K562 (cell line): Measurements from ENCODE around the gene CRAT. TPM values are rescaled to one million over a fixed set of nuclear protein-coding genes. Genes with fewer than 3 reads are reported as not detected.

Experiments used
- ATAC-seq: fragments of 200-7000 bp; cut with Tn5 transposase; 3 replicates; pipeline ENCODE4 v1.9.1; 2020; ENCODE audit warnings: moderate library complexity
- BruUV-seq: library from RNA; stranded (reverse); fragments of 400-500 nt; replicated peaks from 2 replicates; lab custom pipeline; 2021; lab: Mats Ljungman, UMichigan
- CTCF ChIA-PET: fragments of 300-600 bp; formaldehyde crosslinking; extraction: SDS; loops from one replicate; lab custom pipeline; 2021; ENCODE audit warnings: low intra/inter-chr PET ratio; lab: Yijun Ruan, JAX
- POLR2A ChIA-PET: fragments of 300-600, 350-650 bp; sonication (Branson Sonifier 250); formaldehyde crosslinking; extraction: SDS; loops from one replicate; lab custom pipeline; 2021; ENCODE audit warnings: antibody characterized with exemption, inconsistent platforms; lab: Yijun Ruan, JAX
- DNase-seq, 4 experiments: peaks; one replicate each; pipeline versions ENCODE4 v3.0.0 to v3.0.0-alpha.2; 2011 to 2018; ENCODE audit warnings: low spot score in 3 of 4, mixed read lengths in 3 of 4; ENCODE audit errors: extremely low read depth in 1 of 4
- FAIRE-seq: peaks from 2 replicates; lab custom pipeline; 2011; peaks lifted over from hg19 to GRCh38; lab: Jason Lieb, UNC
- H2AFZ ChIP-seq: 2 replicates; pipeline ENCODE4 v1.6.0; 2011; ENCODE audit warnings: low read depth, low read length, control low read depth, inconsistent platforms
- H3K27ac ChIP-seq: fragments of 200-600 bp; 3 replicates; pipeline ENCODE4 v1.8.0; 2011; ENCODE audit warnings: low read depth, mild to moderate bottlenecking, control low read depth, inconsistent platforms, low read length, moderate library complexity, mixed read lengths; ENCODE audit errors: extremely low read depth
- H3K27me3 ChIP-seq, 2 experiments: fragments of 300-600 bp in 1 of 2; 2 replicates in 1 of 2; 3 replicates in 1 of 2; pipeline versions ENCODE4 v1.6.0 to v1.8.0; 2011; ENCODE audit warnings: inconsistent platforms in 2 of 2, low read length in 2 of 2, mild to moderate bottlenecking in 1 of 2, mixed read lengths in 1 of 2, moderate library complexity in 1 of 2; ENCODE audit not compliant: control insufficient read depth in 2 of 2, insufficient read depth in 2 of 2
- H3K36me3 ChIP-seq: fragments of 300-600 bp; 3 replicates; pipeline ENCODE4 v1.8.0; 2011; ENCODE audit warnings: mild to moderate bottlenecking, low read length, inconsistent platforms; ENCODE audit not compliant: control insufficient read depth, insufficient read depth
- H3K4me1 ChIP-seq, 2 experiments: fragments of 200-600 bp in 1 of 2; replicated peaks in 1 of 2; 2 replicates in 1 of 2; 3 replicates in 1 of 2; pipeline versions ENCODE4 v1.5.1 to v1.8.0; 2011; ENCODE audit warnings: inconsistent platforms in 2 of 2, low read length in 2 of 2, mild to moderate bottlenecking in 1 of 2, mixed read lengths in 1 of 2, moderate library complexity in 1 of 2; ENCODE audit not compliant: control insufficient read depth in 2 of 2, insufficient read depth in 2 of 2
- H3K4me2 ChIP-seq: 2 replicates; pipeline ENCODE4 v1.6.1; 2011; ENCODE audit warnings: low read length, control low read depth, inconsistent platforms, mixed read lengths; ENCODE audit not compliant: insufficient read depth
- H3K4me3 ChIP-seq: fragments of 200-600 bp; sonication (generic), shearing (Covaris generic); 2 replicates; pipeline ENCODE4 v1.5.1; 2016; ENCODE audit warnings: control low read depth, inconsistent platforms
- H3K79me2 ChIP-seq: fragments of 200-600 bp; 3 replicates; pipeline ENCODE4 v1.8.0; 2011; ENCODE audit warnings: low read length, inconsistent platforms; ENCODE audit not compliant: control insufficient read depth, insufficient read depth
- H3K9ac ChIP-seq, 2 experiments: 2 replicates each; pipeline versions ENCODE4 v1.6.0 to v1.6.1; 2011; ENCODE audit warnings: low read depth in 2 of 2, low read length in 2 of 2, control low read depth in 1 of 2, inconsistent platforms in 1 of 2, mild to moderate bottlenecking in 1 of 2, mixed read lengths in 1 of 2; ENCODE audit not compliant: insufficient read depth in 1 of 2
- H3K9me1 ChIP-seq: one replicate; pipeline ENCODE4 v1.6.0; 2011; ENCODE audit warnings: inconsistent platforms, mild to moderate bottlenecking, low read length, moderate library complexity; ENCODE audit not compliant: control insufficient read depth, insufficient read depth
- H3K9me3 ChIP-seq: replicated peaks from 2 replicates; pipeline ENCODE4 v1.5.1; 2011; ENCODE audit warnings: low read depth, low read length, inconsistent platforms; ENCODE audit not compliant: control insufficient read depth, insufficient read depth
- H4K20me1 ChIP-seq: replicated peaks from 2 replicates; pipeline ENCODE4 v1.6.1; 2011; ENCODE audit warnings: low read length, inconsistent platforms, mixed read lengths; ENCODE audit not compliant: control insufficient read depth, insufficient read depth
- GABPB2 ChIP-seq: fragments of 250-450 bp; sonication (Bioruptor Pico); conservative IDR thresholded peaks from 2 replicates; pipeline ENCODE4 v1.5.1; 2021; ENCODE audit warnings: mild to moderate bottlenecking
- KLF13 ChIP-seq: fragments of 450-650 bp; IDR thresholded peaks from 2 replicates; pipeline ENCODE4 v1.6.1; 2016; ENCODE audit warnings: missing genetic modification characterization, low read depth, mild to moderate bottlenecking, missing compliant biosample characterization, moderate library complexity, borderline replicate concordance
- MAX ChIP-seq: sonication (generic); formaldehyde crosslinking; IDR thresholded peaks from 2 replicates; pipeline ENCODE4 v1.9.0; 2022; ENCODE audit warnings: mild to moderate bottlenecking, missing genetic modification reagents
- MEF2A ChIP-seq: IDR thresholded peaks from 2 replicates; pipeline ENCODE4 v1.6.1; 2011; ENCODE audit warnings: low read depth, mild to moderate bottlenecking, low read length, moderate library complexity; ENCODE audit not compliant: control insufficient read depth
- MTF1 ChIP-seq: fragments of 250-450 bp; sonication (Bioruptor Pico); IDR thresholded peaks from 2 replicates; pipeline ENCODE4 v1.9.0; 2021; ENCODE audit warnings: moderate library complexity, mild to moderate bottlenecking, inconsistent platforms, borderline replicate concordance
- NR4A1 ChIP-seq, 2 experiments: fragments of 250-450 bp in 1 of 2; fragments of 450-650 bp in 1 of 2; sonication (Bioruptor Pico) in 1 of 2; IDR thresholded peaks; 2 replicates each; pipeline versions ENCODE4 v1.4.0 to v1.6.1; 2016 to 2020; ENCODE audit warnings: mild to moderate bottlenecking in 2 of 2, missing compliant biosample characterization in 1 of 2, missing genetic modification characterization in 1 of 2, moderate library complexity in 1 of 2
- PTBP1 ChIP-seq: fragments of 200-400 bp; formaldehyde crosslinking; IDR thresholded peaks from 2 replicates; pipeline ENCODE4 v1.6.1; 2017; ENCODE audit warnings: low read depth, low read length
- RAD51 ChIP-seq: fragments of 450-650 bp; IDR thresholded peaks from 2 replicates; pipeline ENCODE4 v1.7.1; 2016; ENCODE audit warnings: low read depth, mild to moderate bottlenecking, borderline replicate concordance
- TCF7L2 ChIP-seq: fragments of 150-350 bp; IDR thresholded peaks from 2 replicates; pipeline ENCODE4 v1.6.1; 2016; ENCODE audit warnings: low read depth, mild to moderate bottlenecking, low read length, moderate library complexity
- TSC22D4 ChIP-seq: fragments of 450-650 bp; IDR thresholded peaks from 2 replicates; pipeline ENCODE4 v1.6.1; 2016; ENCODE audit warnings: missing genetic modification characterization, missing biosample characterization, control low read depth
- XRCC5 ChIP-seq: fragments of 200-400 bp; formaldehyde crosslinking; IDR thresholded peaks from 2 replicates; pipeline ENCODE4 v1.6.1; 2017; ENCODE audit warnings: low read depth, mild to moderate bottlenecking, low read length
- ZBTB49 ChIP-seq: sonication (generic); formaldehyde crosslinking; IDR thresholded peaks from 2 replicates; pipeline ENCODE4 v1.8.0; 2022; ENCODE audit warnings: missing genetic modification reagents, mild to moderate bottlenecking, borderline replicate concordance
- ZNF395 ChIP-seq: fragments of 200-800 bp; sonication (Bioruptor generic); IDR thresholded peaks from 2 replicates; pipeline ENCODE4 v1.6.1; 2017; ENCODE audit warnings: missing genetic modification characterization, missing compliant biosample characterization
- WGBS: fragments of 100-300 bp; shearing (Covaris generic); methylation state at CpG from one replicate; pipeline ENCODE4 v1.1.6; 2016; ENCODE audit warnings: low coverage, mixed read lengths; ENCODE audit not compliant: insufficient coverage; ENCODE audit errors: missing lambda C conversion rate; 5-methylcytosine and 5-hydroxymethylcytosine counted together
- in situ Hi-C: fragments of 300-500 bp; cut with MboI; formaldehyde crosslinking; loops from 4 replicates; pipeline ENCODE4 v1.15.0; 2018; ENCODE audit warnings: inconsistent platforms, mixed read lengths
- intact Hi-C: fragments of 100-400 bp; cut with micrococcal nuclease; formaldehyde crosslinking; loops from 2 replicates; pipeline ENCODE4 v1.14.2; 2022
- polyA plus RNA-seq, 8 experiments: library from polyadenylated mRNA; depleted of rRNA in 4 of 8; stranded (reverse) in 5 of 8; unstranded in 3 of 8; fragments of >200 nt; fragmentation: Nextera tagmentation in 2 of 8; fragmentation: Illumina TruSeq in 1 of 8; extraction: Ambion mirVana in 2 of 8; extraction: Trizol in 1 of 8; gene quantifications; 2 replicates each; pipeline versions ENCODE4 v1.2.1 to v1.2.3, GENCODE V29; 2011 to 2014; ENCODE audit warnings: inconsistent platforms in 1 of 8, missing spikeins in 1 of 8
- total RNA-seq, 7 experiments: library from RNA; depleted of rRNA in 6 of 7; stranded (reverse); fragments of >200 nt in 6 of 7; fragmentation: Illumina TruSeq in 2 of 7; extraction: Trizol in 2 of 7; gene quantifications; 2 replicates each; pipeline versions ENCODE4 v1.2.1 to v1.2.3, GENCODE V29; 2011 to 2021; ENCODE audit warnings: low replicate concordance in 1 of 7

Gene CRAT
- total and polyA plus RNA-seq, 9 of the 15 experiments (the other 6 are each of a cell fraction or from before 2014, with no cell fraction given), result 0.20 to 13.8 (median 5.4) TPM

GRCh38 chr9:129133082-129133481 lies 22.5 kb upstream of the CRAT start:
- Histone ChIP-seq H3K9me3 (no peaks in the 10 kb centered on the region), H3K36me3 (peaks cover 82% of the 10 kb centered on the region), H3K27me3 (no peaks in the 10 kb centered on the region), H4K20me1 (no peaks in the 10 kb centered on the region), H2AFZ (no peak overlapping the region), H3K4me2 (no peak overlapping the region), H3K9ac (no peak overlapping the region; a peak in 1 of 4 replicates), H3K79me2 (no peaks in the 10 kb centered on the region), H3K4me1 (peaks cover 0 to 9% of the 10 kb centered on the region in 2 experiments; a peak in 2 of 5 replicates), H3K27ac (no peak overlapping the region), H3K9me1 (no peaks in the 10 kb centered on the region), H3K4me3 (no peak overlapping the region)
- in situ Hi-C loops (loop anchor here (5.0 kb wide), 1 partner anchor 484 kb away; no protein-coding TSS in a partner anchor), intact Hi-C loops (loop anchor here (10.0 kb wide), 1 partner anchor 652 kb away; no protein-coding TSS in a partner anchor)
- DNase-seq (no peak), FAIRE-seq (no peak), ATAC-seq (no peak)
- CTCF ChIA-PET, result interaction anchor here (3.6 kb wide), 1 partner anchor 477 kb away, joined by 36 read pairs; no protein-coding TSS in a partner anchor
- 50% methylated on average over 1 of the region's 4 CpGs for WGBS
- POLR2A ChIA-PET, result interaction anchor here (0.6 to 1.2 kb wide), 4 partner anchors 8 to 490 kb away, joined by 3 read pairs; no protein-coding TSS in a partner anchor
- BruUV-seq, result no TSS peak
- TF ChIP-seq NR4A1 (CRISPR knock-in tag; IDR thresholded peaks at IDR 0.05), result no peak
- no peak for TF ChIP-seq NR4A1 (tag; IDR thresholded peaks at IDR 0.05)
- TF ChIP-seq MAX (CRISPR knock-in tag), result no peak
- no peak for TF ChIP-seq PTBP1
- no peak for TF ChIP-seq ZNF395 (CRISPR knock-in tag)
- TF ChIP-seq RAD51, result no peak
- no peak for TF ChIP-seq MTF1 (CRISPR knock-in tag)
- no peak for TF ChIP-seq KLF13 (tag)
- TF ChIP-seq MEF2A, result no peak
- no peak for TF ChIP-seq GABPB2
- TF ChIP-seq ZBTB49 (CRISPR knock-in tag), result no peak
- TF ChIP-seq XRCC5, result no peak
- TF ChIP-seq TCF7L2, result no peak
- TF ChIP-seq TSC22D4 (tag), result no peak
